HCT116 (cell line): ENCODE results near the gene PLK5. TPM values are rescaled to one million over a fixed set of nuclear protein-coding genes. Genes with fewer than 3 reads are reported as not detected.

Experiments
- ATAC-seq: fragments of 200-7000 bp; cut with Tn5 transposase; 2 replicates; pipeline ENCODE4 v1.9.1; 2020; ENCODE audit warnings: mild to moderate bottlenecking, moderate library complexity
- BruUV-seq: library from RNA; stranded (reverse); fragments of 400-500 nt; replicated peaks from 2 replicates; lab custom pipeline; 2021; lab: Mats Ljungman, UMichigan
- CTCF ChIA-PET: fragments of 300-600 bp; sonication (Branson Sonifier 250); formaldehyde crosslinking; loops from one replicate; lab custom pipeline; 2021; ENCODE audit warnings: antibody characterized with exemption; lab: Charles Lee
- POLR2A ChIA-PET: fragments of 300-600, 350-600 bp; sonication (Branson Sonifier 250); formaldehyde crosslinking; loops from one replicate; lab custom pipeline; 2021; ENCODE audit warnings: antibody characterized with exemption; lab: Charles Lee
- RAD21 ChIA-PET, 2 experiments: fragments of 300-600 bp; sonication (Branson Sonifier 250); formaldehyde crosslinking; loops; one replicate each; lab custom pipeline; 2023; ENCODE audit warnings: low total read pairs in 2 of 2; ENCODE audit not compliant: uncharacterized antibody in 2 of 2, unreplicated experiment in 2 of 2, low non-redundant PET in 1 of 2; lab: Charles Lee
- DNase-seq: peaks from one replicate; pipeline ENCODE4 v3.0.0-alpha.2; 2010; ENCODE audit warnings: low read depth, low spot score
- H2AFZ ChIP-seq: fragments of 200-600 bp; shearing (Covaris generic), sonication (generic); 2 replicates; pipeline ENCODE4 v1.6.1; 2017; ENCODE audit warnings: low read depth, mixed run types, mixed read lengths, antibody characterized with exemption, low read length; ENCODE audit not compliant: poor library complexity, severe bottlenecking
- H3K27ac ChIP-seq: 2 replicates; pipeline ENCODE4 v1.5.1; 2012; ENCODE audit warnings: low read depth, low read length
- H3K27me3 ChIP-seq: fragments of 200-600 bp; sonication (generic); 2 replicates; pipeline ENCODE4 v1.6.1; 2016; ENCODE audit warnings: mixed run types, low read length, mixed read lengths; ENCODE audit not compliant: insufficient read depth
- H3K36me3 ChIP-seq, 2 experiments: fragments of 200-500 bp in 1 of 2; fragments of 200-600 bp in 1 of 2; sonication (Bioruptor generic) in 1 of 2; sonication (generic) in 1 of 2; 2 replicates each; pipeline versions ENCODE4 v1.5.1 to v1.6.1; 2014 to 2016; ENCODE audit warnings: low read length in 2 of 2, inconsistent platforms in 1 of 2, mixed read lengths in 1 of 2, mixed run types in 1 of 2; ENCODE audit not compliant: insufficient read depth in 2 of 2, control insufficient read depth in 1 of 2
- H3K4me1 ChIP-seq, 2 experiments: fragments of 200-600 bp in 1 of 2; sonication (generic) in 1 of 2; 2 replicates each; pipeline versions ENCODE4 v1.5.1 to v1.6.1; 2012 to 2017; ENCODE audit warnings: low read length in 2 of 2, inconsistent platforms in 1 of 2, mild to moderate bottlenecking in 1 of 2, mixed read lengths in 1 of 2, mixed run types in 1 of 2, moderate library complexity in 1 of 2; ENCODE audit not compliant: insufficient read depth in 2 of 2, control insufficient read depth in 1 of 2
- H3K4me2 ChIP-seq: fragments of 200-600 bp; sonication (generic); 2 replicates; pipeline ENCODE4 v1.6.1; 2017; ENCODE audit warnings: mixed run types, low read length, mixed read lengths
- H3K4me3 ChIP-seq, 2 experiments: fragments of 200-600 bp in 1 of 2; sonication (generic) in 1 of 2; replicated peaks in 1 of 2; 2 replicates each; pipeline ENCODE4 v1.5.1; 2011 to 2016; ENCODE audit warnings: low read length in 2 of 2, control low read depth in 1 of 2, low read depth in 1 of 2, mild to moderate bottlenecking in 1 of 2, mixed read lengths in 1 of 2, mixed run types in 1 of 2
- H3K79me2 ChIP-seq: fragments of 200-600 bp; sonication (generic); 2 replicates; pipeline ENCODE4 v1.6.1; 2017; ENCODE audit warnings: mild to moderate bottlenecking, mixed run types, low read length, moderate library complexity, mixed read lengths; ENCODE audit not compliant: insufficient read depth
- H3K9ac ChIP-seq: fragments of 200-600 bp; sonication (generic); 2 replicates; pipeline ENCODE4 v1.6.1; 2016; ENCODE audit warnings: low read length, mixed read lengths
- H3K9me2 ChIP-seq: fragments of 200-600 bp; sonication (generic), shearing (Covaris generic); 2 replicates; pipeline ENCODE4 v1.6.1; 2017; ENCODE audit warnings: mixed run types, mild to moderate bottlenecking, moderate library complexity; ENCODE audit not compliant: insufficient read depth
- H3K9me3 ChIP-seq, 2 experiments: fragments of 200-500 bp in 1 of 2; fragments of 200-600 bp in 1 of 2; sonication (Bioruptor generic) in 1 of 2; sonication (generic) in 1 of 2; 2 replicates each; pipeline ENCODE4 v1.6.1; 2014 to 2017; ENCODE audit warnings: low read length in 2 of 2, mixed read lengths in 2 of 2, inconsistent platforms in 1 of 2, low read depth in 1 of 2, mild to moderate bottlenecking in 1 of 2, mixed run types in 1 of 2, moderate library complexity in 1 of 2; ENCODE audit not compliant: control insufficient read depth in 1 of 2, insufficient read depth in 1 of 2
- H4K20me1 ChIP-seq: fragments of 200-600 bp; sonication (generic), shearing (Covaris generic); 2 replicates; pipeline ENCODE4 v1.6.1; 2017; ENCODE audit warnings: mixed run types, mild to moderate bottlenecking, moderate library complexity; ENCODE audit not compliant: insufficient read depth
- CBX3 ChIP-seq: IDR thresholded peaks from 2 replicates; pipeline ENCODE4 v1.6.1; 2012; ENCODE audit warnings: low read depth
- CEBPB ChIP-seq: IDR thresholded peaks from 2 replicates; pipeline ENCODE4 v1.6.1; 2012; ENCODE audit warnings: low read depth
- EZH2 ChIP-seq: fragments of 200-600 bp; sonication (generic); IDR thresholded peaks from 2 replicates; pipeline ENCODE4 v1.6.1; 2017; ENCODE audit warnings: antibody characterized with exemption, mixed run types
- POLR2A ChIP-seq: IDR thresholded peaks from 2 replicates; pipeline ENCODE4 v1.7.0; 2011; ENCODE audit warnings: borderline replicate concordance; ENCODE audit not compliant: insufficient read depth, insufficient read length; ENCODE audit errors: extremely low read depth
- SP1 ChIP-seq: IDR thresholded peaks from 2 replicates; pipeline ENCODE4 v1.6.1; 2012; ENCODE audit warnings: low read depth
- ZNF274 ChIP-seq: fragments of 200-500 bp; sonication (Bioruptor generic); IDR thresholded peaks from 2 replicates; pipeline ENCODE4 v1.6.1; 2014; ENCODE audit warnings: mild to moderate bottlenecking, low read depth, low read length, inconsistent platforms
- intact Hi-C: fragments of 100-400 bp; cut with micrococcal nuclease; formaldehyde crosslinking; loops from 2 replicates; pipeline ENCODE4 v1.10.0; 2022
- total RNA-seq: library from RNA; stranded (reverse); gene quantifications from one replicate; pipeline ENCODE4 v1.2.1, GENCODE V29; 2021; ENCODE audit not compliant: unreplicated experiment
- TF ChIP-seq, protein P1 (sequence below): IDR thresholded peaks from 2 replicates; pipeline ENCODE4 v1.6.1; 2012; ENCODE audit warnings: low read depth
- TF ChIP-seq, protein P2 (sequence below): IDR thresholded peaks from 2 replicates; pipeline ENCODE4 v1.6.1; 2011; ENCODE audit warnings: mild to moderate bottlenecking, low read length, moderate library complexity; ENCODE audit not compliant: insufficient replicate concordance; ENCODE audit errors: extremely low read depth
- TF ChIP-seq, protein P3 (sequence below), 3 experiments: fragments of 200-600 bp in 1 of 3; sonication (generic) in 1 of 3; IDR thresholded peaks in 2 of 3; conservative IDR thresholded peaks in 1 of 3; 2 replicates each; pipeline ENCODE4 v1.5.1; 2012 to 2017; ENCODE audit warnings: low read depth in 2 of 3, low read length in 2 of 3, antibody characterized with exemption in 1 of 3, borderline replicate concordance in 1 of 3, control low read depth in 1 of 3, mild to moderate bottlenecking in 1 of 3, mixed read lengths in 1 of 3, mixed run types in 1 of 3, moderate library complexity in 1 of 3; ENCODE audit not compliant: insufficient read depth in 1 of 3

Gene PLK5
- total RNA-seq, 1 experiment from 2014 or later = not detected

DNA sequence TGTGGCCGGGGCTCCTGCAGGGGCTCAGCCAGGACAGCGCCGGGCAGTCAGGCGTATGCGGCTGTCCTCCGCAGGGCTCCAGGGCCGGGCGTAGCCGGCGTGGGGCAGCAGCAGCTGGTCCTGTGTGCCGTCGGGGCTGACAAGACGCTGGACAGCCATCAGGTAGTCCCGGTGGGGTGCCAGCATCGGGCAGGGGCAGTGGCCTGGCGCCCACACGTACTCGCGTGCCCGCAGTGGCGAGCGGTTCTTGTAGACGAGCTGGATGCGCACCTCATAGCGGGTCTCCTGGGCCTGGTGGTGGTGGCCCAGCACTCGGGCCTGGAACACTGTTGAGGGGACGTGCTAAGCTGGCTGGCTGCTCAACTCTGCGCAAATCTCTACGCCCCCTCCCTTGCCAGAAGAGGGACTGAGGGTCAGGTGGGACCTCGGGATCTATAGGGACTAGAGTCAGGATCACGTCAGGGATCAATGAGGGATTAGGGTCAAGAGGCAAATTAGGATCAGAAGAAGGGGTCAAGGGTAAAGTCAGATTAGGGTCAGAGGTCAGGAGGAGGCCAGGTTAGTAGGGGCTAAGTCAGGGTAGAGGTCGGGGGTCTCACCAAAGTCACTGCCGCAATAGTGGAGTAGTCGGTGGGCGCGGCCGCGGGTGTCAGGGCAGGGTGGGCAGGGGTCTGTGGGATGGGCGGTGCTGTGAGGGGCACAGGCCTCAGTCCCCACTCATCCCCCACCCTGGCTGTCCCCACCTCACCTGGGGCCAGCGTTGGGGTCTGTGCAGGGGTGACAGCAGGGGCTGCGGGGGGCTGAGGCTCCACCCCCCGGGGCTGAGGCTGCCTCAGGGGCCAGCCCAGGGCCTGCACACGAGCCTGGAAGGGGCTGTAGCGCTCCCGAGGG, 17.6 kb upstream of the PLK5 start:
- Histone ChIP-seq H3K4me3 (no peak overlapping the region), H2AFZ (no peak overlapping the region), H3K79me2 (no peaks in the 10 kb centered on the region; the same call in 1 of the 2 replicates), H3K4me2 (no peak overlapping the region), H3K27me3 (no peaks in the 10 kb centered on the region), H3K4me1 (peaks cover 24 to 54% of the 10 kb centered on the region in 2 experiments), H3K27ac (no peak overlapping the region), H3K9me2 (no peaks in the 10 kb centered on the region), H4K20me1 (no peaks in the 10 kb centered on the region), H3K9ac (no peak overlapping the region), H3K9me3 (no peaks in the 10 kb centered on the region), H3K36me3 (no peaks in the 10 kb centered on the region)
- RAD21 ChIA-PET = no interaction called here
- intact Hi-C loops = no loop called here
- CTCF ChIA-PET = interaction anchor here (1.1 kb wide), 1 partner anchor 15 kb away, joined by 5 read pairs; the partner anchor contains the start of gene REEP6
- BruUV-seq = no TSS peak
- ATAC-seq = no peak
- POLR2A ChIA-PET = no interaction called here
- no peak for DNase-seq
- TF ChIP-seq CBX3 (no peak), EZH2 (no peak), SP1 (no peak), ZNF274 (no peak), CEBPB (no peak), POLR2A (no peak)
- TF ChIP-seq, protein P1, sequence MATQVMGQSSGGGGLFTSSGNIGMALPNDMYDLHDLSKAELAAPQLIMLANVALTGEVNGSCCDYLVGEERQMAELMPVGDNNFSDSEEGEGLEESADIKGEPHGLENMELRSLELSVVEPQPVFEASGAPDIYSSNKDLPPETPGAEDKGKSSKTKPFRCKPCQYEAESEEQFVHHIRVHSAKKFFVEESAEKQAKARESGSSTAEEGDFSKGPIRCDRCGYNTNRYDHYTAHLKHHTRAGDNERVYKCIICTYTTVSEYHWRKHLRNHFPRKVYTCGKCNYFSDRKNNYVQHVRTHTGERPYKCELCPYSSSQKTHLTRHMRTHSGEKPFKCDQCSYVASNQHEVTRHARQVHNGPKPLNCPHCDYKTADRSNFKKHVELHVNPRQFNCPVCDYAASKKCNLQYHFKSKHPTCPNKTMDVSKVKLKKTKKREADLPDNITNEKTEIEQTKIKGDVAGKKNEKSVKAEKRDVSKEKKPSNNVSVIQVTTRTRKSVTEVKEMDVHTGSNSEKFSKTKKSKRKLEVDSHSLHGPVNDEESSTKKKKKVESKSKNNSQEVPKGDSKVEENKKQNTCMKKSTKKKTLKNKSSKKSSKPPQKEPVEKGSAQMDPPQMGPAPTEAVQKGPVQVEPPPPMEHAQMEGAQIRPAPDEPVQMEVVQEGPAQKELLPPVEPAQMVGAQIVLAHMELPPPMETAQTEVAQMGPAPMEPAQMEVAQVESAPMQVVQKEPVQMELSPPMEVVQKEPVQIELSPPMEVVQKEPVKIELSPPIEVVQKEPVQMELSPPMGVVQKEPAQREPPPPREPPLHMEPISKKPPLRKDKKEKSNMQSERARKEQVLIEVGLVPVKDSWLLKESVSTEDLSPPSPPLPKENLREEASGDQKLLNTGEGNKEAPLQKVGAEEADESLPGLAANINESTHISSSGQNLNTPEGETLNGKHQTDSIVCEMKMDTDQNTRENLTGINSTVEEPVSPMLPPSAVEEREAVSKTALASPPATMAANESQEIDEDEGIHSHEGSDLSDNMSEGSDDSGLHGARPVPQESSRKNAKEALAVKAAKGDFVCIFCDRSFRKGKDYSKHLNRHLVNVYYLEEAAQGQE = no peak
- TF ChIP-seq, protein P2, sequence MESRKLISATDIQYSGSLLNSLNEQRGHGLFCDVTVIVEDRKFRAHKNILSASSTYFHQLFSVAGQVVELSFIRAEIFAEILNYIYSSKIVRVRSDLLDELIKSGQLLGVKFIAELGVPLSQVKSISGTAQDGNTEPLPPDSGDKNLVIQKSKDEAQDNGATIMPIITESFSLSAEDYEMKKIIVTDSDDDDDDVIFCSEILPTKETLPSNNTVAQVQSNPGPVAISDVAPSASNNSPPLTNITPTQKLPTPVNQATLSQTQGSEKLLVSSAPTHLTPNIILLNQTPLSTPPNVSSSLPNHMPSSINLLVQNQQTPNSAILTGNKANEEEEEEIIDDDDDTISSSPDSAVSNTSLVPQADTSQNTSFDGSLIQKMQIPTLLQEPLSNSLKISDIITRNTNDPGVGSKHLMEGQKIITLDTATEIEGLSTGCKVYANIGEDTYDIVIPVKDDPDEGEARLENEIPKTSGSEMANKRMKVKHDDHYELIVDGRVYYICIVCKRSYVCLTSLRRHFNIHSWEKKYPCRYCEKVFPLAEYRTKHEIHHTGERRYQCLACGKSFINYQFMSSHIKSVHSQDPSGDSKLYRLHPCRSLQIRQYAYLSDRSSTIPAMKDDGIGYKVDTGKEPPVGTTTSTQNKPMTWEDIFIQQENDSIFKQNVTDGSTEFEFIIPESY = no peak
- TF ChIP-seq, protein P3, sequence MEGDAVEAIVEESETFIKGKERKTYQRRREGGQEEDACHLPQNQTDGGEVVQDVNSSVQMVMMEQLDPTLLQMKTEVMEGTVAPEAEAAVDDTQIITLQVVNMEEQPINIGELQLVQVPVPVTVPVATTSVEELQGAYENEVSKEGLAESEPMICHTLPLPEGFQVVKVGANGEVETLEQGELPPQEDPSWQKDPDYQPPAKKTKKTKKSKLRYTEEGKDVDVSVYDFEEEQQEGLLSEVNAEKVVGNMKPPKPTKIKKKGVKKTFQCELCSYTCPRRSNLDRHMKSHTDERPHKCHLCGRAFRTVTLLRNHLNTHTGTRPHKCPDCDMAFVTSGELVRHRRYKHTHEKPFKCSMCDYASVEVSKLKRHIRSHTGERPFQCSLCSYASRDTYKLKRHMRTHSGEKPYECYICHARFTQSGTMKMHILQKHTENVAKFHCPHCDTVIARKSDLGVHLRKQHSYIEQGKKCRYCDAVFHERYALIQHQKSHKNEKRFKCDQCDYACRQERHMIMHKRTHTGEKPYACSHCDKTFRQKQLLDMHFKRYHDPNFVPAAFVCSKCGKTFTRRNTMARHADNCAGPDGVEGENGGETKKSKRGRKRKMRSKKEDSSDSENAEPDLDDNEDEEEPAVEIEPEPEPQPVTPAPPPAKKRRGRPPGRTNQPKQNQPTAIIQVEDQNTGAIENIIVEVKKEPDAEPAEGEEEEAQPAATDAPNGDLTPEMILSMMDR (IDR thresholded peaks at IDR 0.05 in 2 of 3, conservative IDR thresholded peaks at IDR 0.05 in 1 of 3; ENCODE audit: borderline replicate concordance in 1 of 3, insufficient read depth in 1 of 3, low read depth in 2 of 3, low read length in 2 of 3) = no peak
